IMR-90 (cell line): ENCODE results near the gene DGKQ. TPM values are rescaled to one million over a fixed set of nuclear protein-coding genes. Genes with fewer than 3 reads are reported as not detected.
A peak's percentile ranks its signal among the peaks of the same experiment; 100 is the strongest.

Source experiments
- ATAC-seq: fragments of 200-7000 bp; cut with Tn5 transposase; 2 replicates; pipeline ENCODE4 v1.9.1; 2020; ENCODE audit warnings: low read depth, mild to moderate bottlenecking, moderate library complexity
- BruUV-seq: library from RNA; stranded (reverse); fragments of 400-500 nt; replicated peaks from 2 replicates; lab custom pipeline; 2021; lab: Mats Ljungman, UMichigan
- CTCF ChIA-PET: fragments of 300-600 bp; formaldehyde crosslinking; extraction: SDS; loops from one replicate; lab custom pipeline; 2021; ENCODE audit warnings: antibody characterized with exemption; lab: Yijun Ruan, JAX
- POLR2A ChIA-PET: fragments of 300-600 bp; sonication (Branson Sonifier 250); formaldehyde crosslinking; loops from one replicate; lab custom pipeline; 2022; ENCODE audit warnings: antibody characterized with exemption; ENCODE audit not compliant: unreplicated experiment; lab: Charles Lee
- DNase-seq: peaks from one replicate; pipeline ENCODE4 v3.0.0; 2013
- H2AFZ ChIP-seq: replicated peaks from 2 replicates; pipeline ENCODE3; 2013; ENCODE audit warnings: low read length, mild to moderate bottlenecking; ENCODE audit not compliant: poor library complexity
- H2AK5ac ChIP-seq: 2 replicates; pipeline ENCODE4 v1.6.1; 2013; ENCODE audit warnings: low read depth, low read length, inconsistent platforms
- H2AK9ac ChIP-seq: replicated peaks from 2 replicates; pipeline ENCODE3; 2013; ENCODE audit warnings: mild to moderate bottlenecking, low read depth, low read length, moderate library complexity; ENCODE audit not compliant: poor library complexity
- H2BK120ac ChIP-seq: 2 replicates; pipeline ENCODE4 v1.6.1; 2013; ENCODE audit warnings: low read depth, low read length, inconsistent platforms
- H2BK15ac ChIP-seq: 3 replicates; pipeline ENCODE4 v1.6.1; 2013; ENCODE audit warnings: low read depth, low read length, inconsistent platforms
- H2BK20ac ChIP-seq: 2 replicates; pipeline ENCODE4 v1.6.1; 2013; ENCODE audit warnings: low read depth, mild to moderate bottlenecking, inconsistent platforms, low read length, moderate library complexity
- H2BK5ac ChIP-seq: 2 replicates; pipeline ENCODE4 v1.6.1; 2013; ENCODE audit warnings: mild to moderate bottlenecking, low read depth, low read length, inconsistent platforms; ENCODE audit not compliant: poor library complexity, severe bottlenecking
- H3K14ac ChIP-seq: replicated peaks from 2 replicates; pipeline ENCODE4 v1.6.1; 2013; ENCODE audit warnings: low read depth, low read length, inconsistent platforms
- H3K18ac ChIP-seq: 2 replicates; pipeline ENCODE4 v1.6.1; 2013; ENCODE audit warnings: low read depth, low read length, control low read depth
- H3K23ac ChIP-seq: 2 replicates; pipeline ENCODE4 v1.6.1; 2013; ENCODE audit warnings: low read depth, low read length, inconsistent platforms
- H3K27ac ChIP-seq: 2 replicates; pipeline ENCODE4 v1.5.1; 2013; ENCODE audit warnings: mild to moderate bottlenecking, control low read depth, low read length; ENCODE audit not compliant: insufficient read depth
- H3K27me3 ChIP-seq: 2 replicates; pipeline ENCODE4 v1.6.1; 2013; ENCODE audit warnings: low read length; ENCODE audit not compliant: control insufficient read depth, insufficient read depth
- H3K36me3 ChIP-seq: 2 replicates; pipeline ENCODE4 v1.6.1; 2013; ENCODE audit warnings: low read length, mixed read lengths; ENCODE audit not compliant: control insufficient read depth, insufficient read depth
- H3K4ac ChIP-seq: 2 replicates; pipeline ENCODE4 v1.6.1; 2013; ENCODE audit warnings: low read depth, low read length, inconsistent platforms
- H3K4me1 ChIP-seq: 2 replicates; pipeline ENCODE4 v1.6.1; 2013; ENCODE audit warnings: low read length, mixed read lengths; ENCODE audit not compliant: control insufficient read depth, insufficient read depth
- H3K4me2 ChIP-seq: 2 replicates; pipeline ENCODE4 v1.6.1; 2013; ENCODE audit warnings: low read depth, mild to moderate bottlenecking, control low read depth, low read length, moderate library complexity
- H3K4me3 ChIP-seq: 2 replicates; pipeline ENCODE4 v1.5.1; 2013; ENCODE audit warnings: low read depth, mild to moderate bottlenecking, control low read depth, low read length, moderate library complexity; ENCODE audit not compliant: insufficient read depth
- H3K56ac ChIP-seq: 2 replicates; pipeline ENCODE4 v1.6.1; 2013; ENCODE audit warnings: low read length, inconsistent platforms; ENCODE audit not compliant: insufficient read depth; ENCODE audit errors: extremely low read depth
- H3K79me1 ChIP-seq, 2 experiments: 2 replicates each; pipeline ENCODE4 v1.6.1; 2013; ENCODE audit warnings: low read length in 2 of 2, inconsistent platforms in 1 of 2, low read depth in 1 of 2
- H3K9ac ChIP-seq: 2 replicates; pipeline ENCODE4 v1.6.1; 2013; ENCODE audit warnings: low read depth, low read length, control low read depth
- H3K9me1 ChIP-seq: 2 replicates; pipeline ENCODE4 v1.6.1; 2013; ENCODE audit warnings: low read length, inconsistent platforms; ENCODE audit not compliant: insufficient read depth
- H3K9me3 ChIP-seq: 2 replicates; pipeline ENCODE4 v1.6.1; 2013; ENCODE audit warnings: low read length; ENCODE audit not compliant: control insufficient read depth, insufficient read depth
- H4K20me1 ChIP-seq: 2 replicates; pipeline ENCODE4 v1.6.1; 2013; ENCODE audit warnings: low read length, inconsistent platforms; ENCODE audit not compliant: insufficient read depth
- H4K5ac ChIP-seq: 2 replicates; pipeline ENCODE4 v1.6.1; 2013; ENCODE audit warnings: mild to moderate bottlenecking, low read depth, low read length, control low read depth
- H4K8ac ChIP-seq, 2 experiments: 2 replicates each; pipeline ENCODE4 v1.6.1; 2013; ENCODE audit warnings: low read depth in 2 of 2, low read length in 2 of 2, control low read depth in 1 of 2, inconsistent platforms in 1 of 2
- H4K91ac ChIP-seq: 2 replicates; pipeline ENCODE4 v1.6.1; 2013; ENCODE audit warnings: low read depth, low read length, inconsistent platforms; ENCODE audit not compliant: insufficient read depth
- BHLHE40 ChIP-seq: fragments of 150-350 bp; IDR thresholded peaks from 2 replicates; pipeline ENCODE4 v1.6.1; 2016; ENCODE audit warnings: mild to moderate bottlenecking, low read depth, low read length
- CEBPB ChIP-seq: IDR thresholded peaks from 2 replicates; pipeline ENCODE4 v1.6.1; 2012; ENCODE audit warnings: low read depth, low read length, improper control_type of control experiment
- CHD1 ChIP-seq: IDR thresholded peaks from 2 replicates; pipeline ENCODE4 v1.6.1; 2012; ENCODE audit warnings: low read depth, low read length, improper control_type of control experiment
- MAZ ChIP-seq: IDR thresholded peaks from 2 replicates; pipeline ENCODE4 v1.6.1; 2012; ENCODE audit warnings: low read depth, mild to moderate bottlenecking, low read length, improper control_type of control experiment, moderate library complexity, borderline replicate concordance
- WGBS, 2 experiments: methylation state at CpG; one replicate each; pipeline versions ENCODE4 v1.1.5 to v1.1.7; 2013; ENCODE audit warnings: missing lambda C conversion rate in 2 of 2; ENCODE audit not compliant: insufficient read length in 1 of 2; ENCODE audit errors: extremely low coverage in 2 of 2; 5-methylcytosine and 5-hydroxymethylcytosine counted together
- dilution Hi-C: fragments of 300-500 bp; cut with HindIII; formaldehyde crosslinking; loops from one replicate; pipeline ENCODE4 v1.14.3; 2018; ENCODE audit warnings: low sequenced_read_pairs; ENCODE audit not compliant: unreplicated experiment
- in situ Hi-C: fragments of 300-500 bp; cut with MboI; formaldehyde crosslinking; loops from 3 replicates; pipeline ENCODE4 v1.14.3; 2019; ENCODE audit warnings: low sequenced_read_pairs, inconsistent platforms, mixed read lengths
- intact Hi-C: fragments of 100-400 bp; cut with micrococcal nuclease; formaldehyde crosslinking; loops from 2 replicates; pipeline ENCODE4 v1.10.0; 2022
- polyA plus RNA-seq, 3 experiments: library from polyadenylated mRNA; depleted of rRNA; stranded (reverse); fragments of >200 nt; gene quantifications; 2 replicates each; pipeline ENCODE4 v1.2.3, GENCODE V29; 2012; ENCODE audit warnings: low replicate concordance in 1 of 3
- total RNA-seq: library from RNA; depleted of rRNA; stranded (reverse); fragments of >200 nt; gene quantifications from 2 replicates; pipeline ENCODE4 v1.2.3, GENCODE V29; 2012
- TF ChIP-seq, protein P1 (sequence below): fragments of 150-350 bp; IDR thresholded peaks from 2 replicates; pipeline ENCODE4 v1.6.1; 2016; ENCODE audit warnings: low read depth, mild to moderate bottlenecking, low read length, moderate library complexity, borderline replicate concordance

Gene DGKQ
- total and polyA plus RNA-seq, 2 of the 4 experiments (the other 2 are of a cell fraction): 4.3 to 15.6 TPM

DNA sequence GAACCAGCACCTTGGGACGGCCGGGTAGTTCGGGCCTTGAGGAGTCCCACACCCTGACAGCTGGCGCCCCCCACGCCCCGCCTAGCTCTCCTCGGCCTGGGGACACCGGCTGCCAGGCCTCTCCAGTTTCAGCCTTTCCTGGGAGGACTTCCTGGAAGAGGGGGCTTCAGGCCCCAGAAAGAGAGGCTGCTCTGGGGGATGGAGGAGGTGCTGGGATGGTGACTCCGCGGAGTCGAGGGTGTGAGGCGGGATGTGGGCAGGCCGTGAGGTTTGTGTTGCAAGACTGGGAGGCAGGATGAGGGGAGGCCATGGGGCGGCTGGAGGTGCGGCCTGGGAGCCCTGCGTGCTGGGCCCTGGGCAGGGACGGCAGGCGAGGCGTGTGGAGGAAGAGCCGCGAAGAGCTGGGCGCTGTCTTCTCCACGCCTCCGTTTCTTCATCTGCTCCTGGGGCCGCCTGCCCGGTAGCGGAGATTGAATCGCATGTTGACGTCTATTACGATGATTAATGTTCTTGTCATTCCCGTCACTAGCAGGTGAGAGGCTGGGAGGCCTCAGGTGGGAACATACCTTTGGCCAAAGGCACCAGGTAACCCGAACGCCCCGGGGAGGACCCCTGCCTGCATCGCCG lies 37.1 kb upstream of the DGKQ start:
- H3K4me3 ChIP-seq: peak overlapping the region; percentile 42

More for the DNA sequence above, 37.1 kb upstream of the DGKQ start:
- Histone ChIP-seq H2AK5ac (peak overlapping the region; percentile 78; the same call in 1 of the 2 replicates), H2BK120ac (no peak overlapping the region), H3K56ac (no peak overlapping the region; the same call in 1 of the 2 replicates), H3K79me1 (peaks cover 0 to 4% of the 10 kb centered on the region in 2 experiments; a peak in 1 of 4 replicates), H4K5ac (no peak overlapping the region), H3K4ac (no peak overlapping the region), H3K18ac (no peak overlapping the region), H3K9me1 (peaks cover 4% of the 10 kb centered on the region; the same call in 1 of the 2 replicates), H3K27ac (no peak overlapping the region), H4K91ac (no peak overlapping the region), H2BK20ac (no peak overlapping the region), H3K36me3 (peaks cover 5% of the 10 kb centered on the region; the same call in 1 of the 2 replicates), H3K4me1 (peaks cover 13% of the 10 kb centered on the region), H2AK9ac (peak overlapping the region; percentile 91), H3K14ac (0 out of 2 replicates have a peak overlapping the region, but pooled peaks have one; percentile 60), H3K4me2 (peak overlapping the region; percentile 99), H3K27me3 (peaks cover 23% of the 10 kb centered on the region), H3K23ac (no peak overlapping the region), H2AFZ (peak overlapping the region; percentile 92), H4K8ac (no peak overlapping the region), H2BK5ac (no peak overlapping the region), H2BK15ac (no peak overlapping the region), H3K9ac (no peak overlapping the region), H4K20me1 (peaks cover 20% of the 10 kb centered on the region), H3K9me3 (peaks cover 3% of the 10 kb centered on the region)
- POLR2A ChIA-PET: no interaction called here
- ATAC-seq: peak; percentile 16
- intact Hi-C loops: loop anchor here (5.0 kb wide), 2 partner anchors 122 to 337 kb away; partner anchors contain the start of gene UVSSA
- 4% methylated on average over 28 of the region's 36 CpGs; no CpG with 5 or more reads in 1 of the 2 experiments for WGBS, 2 experiments
- TF ChIP-seq CEBPB: peak; percentile 90
- TF ChIP-seq MAZ: no peak
- TF ChIP-seq BHLHE40: 0 out of 2 replicates have a peak, but pooled peaks have one; percentile 30
- TF ChIP-seq, protein P1, sequence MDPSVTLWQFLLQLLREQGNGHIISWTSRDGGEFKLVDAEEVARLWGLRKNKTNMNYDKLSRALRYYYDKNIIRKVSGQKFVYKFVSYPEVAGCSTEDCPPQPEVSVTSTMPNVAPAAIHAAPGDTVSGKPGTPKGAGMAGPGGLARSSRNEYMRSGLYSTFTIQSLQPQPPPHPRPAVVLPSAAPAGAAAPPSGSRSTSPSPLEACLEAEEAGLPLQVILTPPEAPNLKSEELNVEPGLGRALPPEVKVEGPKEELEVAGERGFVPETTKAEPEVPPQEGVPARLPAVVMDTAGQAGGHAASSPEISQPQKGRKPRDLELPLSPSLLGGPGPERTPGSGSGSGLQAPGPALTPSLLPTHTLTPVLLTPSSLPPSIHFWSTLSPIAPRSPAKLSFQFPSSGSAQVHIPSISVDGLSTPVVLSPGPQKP: no peak
- no peak for TF ChIP-seq CHD1
- peak; percentile 68 for DNase-seq
- in situ Hi-C loops: no loop called here
- CTCF ChIA-PET: no interaction called here
- dilution Hi-C loops: no loop called here
- no TSS peak for BruUV-seq
